UCSD-AML1 (cell line): ENCODE data around the gene PDLIM5.
"Not testable (repeated sequence)": the region's sequence is repeated elsewhere in the genome, so short reads cannot be mapped to it uniquely, and the experiment has no call there.

Source experiments
- DNase-seq: peaks from one replicate; lab custom pipeline; 2025; ENCODE audit not compliant: unreplicated experiment; lab: John Stamatoyannopoulos, UW

PDLIM5 gene

GRCh38 chr4:94489098-94489497 lies 37.4 kb downstream of the PDLIM5 start:
- DNase-seq = no peak

- DNase-seq = no peak
Observed at GRCh38 chr4:94490437-94490836, 38.7 kb downstream of the PDLIM5 start.

GRCh38 chr4:94491322-94491721 lies 39.6 kb downstream of the PDLIM5 start:
- DNase-seq = no peak

- DNase-seq = no peak
Observed at GRCh38 chr4:94495408-94495807, 43.7 kb downstream of the PDLIM5 start.

- DNase-seq = no peak
Observed at GRCh38 chr4:94497690-94498089, 45.9 kb downstream of the PDLIM5 start.

- no peak for DNase-seq
Observed at GRCh38 chr4:94498502-94498901, 46.8 kb downstream of the PDLIM5 start.

GRCh38 chr4:94500685-94501084 lies 48.9 kb downstream of the PDLIM5 start:
- DNase-seq = no peak

GRCh38 chr4:94504545-94504944 lies 52.8 kb downstream of the PDLIM5 start:
- DNase-seq = no peak

GRCh38 chr4:94506822-94507221 lies 55.1 kb downstream of the PDLIM5 start:
- DNase-seq = no peak

- no peak for DNase-seq
Observed at GRCh38 chr4:94507281-94507680, 55.5 kb downstream of the PDLIM5 start.

GRCh38 chr4:94507708-94508107 lies 56.0 kb downstream of the PDLIM5 start:
- DNase-seq = no peak

- no peak for DNase-seq
Observed at GRCh38 chr4:94508296-94508695, 56.6 kb downstream of the PDLIM5 start.

GRCh38 chr4:94508806-94509205 lies 57.1 kb downstream of the PDLIM5 start:
- no peak for DNase-seq

- DNase-seq = no peak
Observed at GRCh38 chr4:94511591-94511990, 59.8 kb downstream of the PDLIM5 start.

GRCh38 chr4:94513532-94513931 lies 61.8 kb downstream of the PDLIM5 start:
- not testable (repeated sequence) for DNase-seq

- no peak for DNase-seq
Observed at GRCh38 chr4:94515365-94515764, 63.6 kb downstream of the PDLIM5 start.

GRCh38 chr4:94516067-94516466 lies 64.3 kb downstream of the PDLIM5 start:
- no peak for DNase-seq

- no peak for DNase-seq
Observed at GRCh38 chr4:94516999-94517398, 65.3 kb downstream of the PDLIM5 start.

GRCh38 chr4:94517492-94517891 lies 65.8 kb downstream of the PDLIM5 start:
- no peak for DNase-seq

- DNase-seq = no peak
Observed at GRCh38 chr4:94519019-94519418, 67.3 kb downstream of the PDLIM5 start.

GRCh38 chr4:94519925-94520789 lies 68.4 kb downstream of the PDLIM5 start:
- DNase-seq = no peak

- DNase-seq = no peak
Observed at GRCh38 chr4:94523033-94523580, 71.4 kb downstream of the PDLIM5 start.

- DNase-seq = no peak
Observed at GRCh38 chr4:94523617-94524016, 71.9 kb downstream of the PDLIM5 start.
